Thymus (tissue), 2 donors: ENCODE results near the gene SOX30. TPM values are rescaled to one million over a fixed set of nuclear protein-coding genes. Genes with fewer than 3 reads are reported as not detected.

ENCODE experiments used
- polyA plus RNA-seq: library from polyadenylated mRNA; stranded (reverse); fragments of 200-250 nt; gene quantifications from one replicate; pipeline ENCODE4 v1.2.3, GENCODE V29; 2013
- total RNA-seq: library from RNA; stranded (reverse); fragments of 120-200 nt; gene quantifications from one replicate; pipeline ENCODE4 v1.2.4, GENCODE V29; 2013
- donor health status: healthy.

Gene SOX30
- total and polyA plus RNA-seq, 2 donors = 0.16 to 0.24 TPM

Other genes starting within 250 kb of the SOX30 start
- 0.14 TPM for gene NIPAL4, start 192.2 kb downstream of the SOX30 start, total RNA-seq
- 6.1 TPM for gene NIPAL4, start 192.2 kb downstream of the SOX30 start, polyA plus RNA-seq
- 13.2 TPM for gene ADAM19, start 76.7 kb downstream of the SOX30 start, total RNA-seq
- 6.9 TPM for gene ADAM19, start 76.7 kb downstream of the SOX30 start, polyA plus RNA-seq
- not detected for gene C5orf52, start 19.1 kb upstream of the SOX30 start, total RNA-seq
- gene C5orf52, start 19.1 kb upstream of the SOX30 start, polyA plus RNA-seq = not detected
- gene THG1L, start 79.0 kb upstream of the SOX30 start, total RNA-seq = 14.8 TPM
- 16.7 TPM for gene THG1L, start 79.0 kb upstream of the SOX30 start, polyA plus RNA-seq
- 2.7 TPM for gene LSM11, start 91.3 kb upstream of the SOX30 start, total RNA-seq
- gene LSM11, start 91.3 kb upstream of the SOX30 start, polyA plus RNA-seq = 1.8 TPM
- gene CLINT1, start 206.7 kb upstream of the SOX30 start, total RNA-seq = 44.7 TPM
- gene CLINT1, start 206.7 kb upstream of the SOX30 start, polyA plus RNA-seq = 54.1 TPM